Suppressor macrophage (primary cell): Measurements from ENCODE around the gene RAET1G.
"Not testable (repeated sequence)": the region's sequence is repeated elsewhere in the genome, so short reads cannot be mapped to it uniquely, and the experiment has no call there.

Experiments used
- DNase-seq, 4 experiments: peaks; one replicate each; pipeline ENCODE4 v3.0.0-alpha.2; 2020 to 2022
- total RNA-seq, 17 experiments: gene quantifications; one replicate each; lab custom pipeline; 2026; ENCODE audit warnings: mixed read lengths in 6 of 17, inconsistent platforms in 3 of 17; lab: John Stamatoyannopoulos, UW

RAET1G gene, protein sequence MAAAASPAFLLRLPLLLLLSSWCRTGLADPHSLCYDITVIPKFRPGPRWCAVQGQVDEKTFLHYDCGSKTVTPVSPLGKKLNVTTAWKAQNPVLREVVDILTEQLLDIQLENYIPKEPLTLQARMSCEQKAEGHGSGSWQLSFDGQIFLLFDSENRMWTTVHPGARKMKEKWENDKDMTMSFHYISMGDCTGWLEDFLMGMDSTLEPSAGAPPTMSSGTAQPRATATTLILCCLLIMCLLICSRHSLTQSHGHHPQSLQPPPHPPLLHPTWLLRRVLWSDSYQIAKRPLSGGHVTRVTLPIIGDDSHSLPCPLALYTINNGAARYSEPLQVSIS
- 0 to 0.66 (median 0) reads per million in 17 experiments for total RNA-seq

DNA sequence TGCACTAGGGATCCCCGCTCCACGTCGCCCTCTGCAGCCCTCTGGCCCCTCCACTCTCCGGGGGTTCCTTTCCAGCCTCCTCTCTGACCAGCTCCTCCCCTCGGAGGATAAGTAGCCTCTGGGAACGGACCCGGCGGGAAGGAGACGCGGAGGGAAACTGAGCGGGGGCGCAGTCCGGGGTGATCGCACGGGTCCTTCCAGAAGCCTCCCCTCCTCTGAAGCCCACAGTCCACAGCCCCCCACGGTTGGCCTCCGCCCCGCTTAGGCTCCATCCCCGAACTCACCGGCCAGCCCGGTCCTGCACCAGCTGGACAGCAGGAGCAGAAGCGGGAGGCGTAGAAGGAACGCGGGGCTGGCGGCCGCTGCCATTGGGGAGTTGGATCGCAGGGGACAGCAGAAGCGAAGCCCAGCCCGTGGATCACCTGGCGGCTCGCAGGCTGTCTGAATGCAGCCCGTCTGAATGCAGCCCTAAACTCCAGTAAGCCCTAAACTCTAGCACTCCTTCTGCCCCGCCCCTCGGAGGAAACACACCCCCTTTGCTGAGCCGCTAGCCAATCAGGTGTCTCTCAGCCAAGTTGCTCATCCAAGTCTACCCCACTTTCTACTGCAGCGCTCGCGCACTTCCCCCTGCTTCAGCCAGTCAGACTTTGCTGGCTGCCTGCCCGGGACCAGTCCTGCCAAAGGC, at the start of gene RAET1G:
RAET1G (minus strand) TSS at position 480 of the 685 bp plus-strand sequence; CDS start at position 369, 111 bp downstream.
- peak; percentile 78 to 87 (median 86) for DNase-seq

- DNase-seq, result no peak
These were observed 46.7 kb upstream of the RAET1G start for GRCh38 chr6:149969635-149970034.

DNA sequence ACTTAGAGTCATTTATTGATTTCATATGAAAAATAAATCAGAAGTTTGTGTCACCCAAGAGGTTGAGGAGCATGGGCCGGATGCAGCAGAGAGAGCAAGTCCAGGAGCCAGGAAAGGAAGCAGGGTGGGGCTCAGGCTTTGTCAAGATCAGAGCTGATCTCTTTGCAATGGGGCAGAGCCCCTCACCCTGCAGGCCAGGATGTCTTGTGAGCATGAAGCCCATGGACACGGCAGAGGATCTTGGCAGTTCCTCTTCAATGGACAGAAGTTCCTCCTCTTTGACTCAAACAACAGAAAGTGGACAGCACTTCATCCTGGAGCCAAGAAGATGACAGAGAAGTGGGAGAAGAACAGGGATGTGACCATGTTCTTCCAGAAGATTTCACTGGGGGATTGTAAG, 46.0 kb upstream of the RAET1G start:
- peak in 2 of 4 experiments; percentile 10 to 16 for DNase-seq

DNA sequence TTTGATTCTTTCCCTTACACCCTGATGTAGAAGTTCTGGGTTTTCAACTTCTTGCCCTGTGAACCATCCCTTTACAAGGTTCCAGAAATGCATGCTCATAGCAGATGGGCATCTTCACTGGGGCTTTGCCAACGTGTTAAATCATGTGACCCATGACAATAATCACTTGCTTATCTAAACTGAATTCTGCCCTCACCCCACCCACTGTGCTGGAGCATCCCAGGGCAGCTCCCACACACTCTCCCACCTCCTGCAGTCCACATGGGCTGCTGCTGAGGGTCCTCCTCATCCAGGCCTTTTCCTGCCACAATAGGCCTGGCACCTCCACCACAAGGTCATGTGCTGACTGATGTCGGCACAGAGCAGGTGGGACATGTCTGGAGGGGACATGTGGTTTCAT, 45.1 kb upstream of the RAET1G start:
- DNase-seq, result not testable (repeated sequence)

DNA sequence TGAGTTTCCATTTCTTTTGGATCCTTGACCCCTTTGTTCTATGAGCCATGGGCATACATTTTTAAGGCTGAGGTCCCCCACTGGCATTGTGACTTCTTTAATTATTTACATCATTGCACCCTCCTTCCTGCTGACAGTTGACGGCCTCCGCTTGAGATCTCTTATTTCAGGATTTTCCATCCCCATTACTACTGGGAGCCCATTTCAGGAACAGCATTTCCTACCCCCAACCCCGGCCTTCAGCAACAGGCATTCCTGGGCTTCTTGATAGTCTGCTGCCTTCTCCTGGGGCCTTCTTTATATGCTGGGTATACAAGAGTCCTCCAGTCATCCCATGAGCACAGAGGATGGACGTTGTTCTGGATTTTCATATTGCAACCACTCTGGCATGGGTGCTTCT, 44.7 kb upstream of the RAET1G start:
- DNase-seq, result no peak

GRCh38 chr6:149966319-149966718, 43.4 kb upstream of the RAET1G start:
- DNase-seq, result not testable (repeated sequence)

GRCh38 chr6:149965194-149966020, 42.5 kb upstream of the RAET1G start:
- peak; percentile 25 to 61 (median 40) for DNase-seq

- peak in 3 of 4 experiments; percentile 10 to 44 (median 33) for DNase-seq
These were observed 41.6 kb upstream of the RAET1G start for GRCh38 chr6:149964308-149965193.

- DNase-seq, result peak; percentile 87 to 96 (median 91)
These were observed 40.8 kb upstream of the RAET1G start, which contains the start of gene ULBP1 for GRCh38 chr6:149963462-149964307. ULBP1 (plus strand) TSS chr6:149963943; CDS start chr6:149964050, 107 bp downstream.

- no peak for DNase-seq
These were observed 40.2 kb upstream of the RAET1G start for GRCh38 chr6:149963212-149963461.

DNA sequence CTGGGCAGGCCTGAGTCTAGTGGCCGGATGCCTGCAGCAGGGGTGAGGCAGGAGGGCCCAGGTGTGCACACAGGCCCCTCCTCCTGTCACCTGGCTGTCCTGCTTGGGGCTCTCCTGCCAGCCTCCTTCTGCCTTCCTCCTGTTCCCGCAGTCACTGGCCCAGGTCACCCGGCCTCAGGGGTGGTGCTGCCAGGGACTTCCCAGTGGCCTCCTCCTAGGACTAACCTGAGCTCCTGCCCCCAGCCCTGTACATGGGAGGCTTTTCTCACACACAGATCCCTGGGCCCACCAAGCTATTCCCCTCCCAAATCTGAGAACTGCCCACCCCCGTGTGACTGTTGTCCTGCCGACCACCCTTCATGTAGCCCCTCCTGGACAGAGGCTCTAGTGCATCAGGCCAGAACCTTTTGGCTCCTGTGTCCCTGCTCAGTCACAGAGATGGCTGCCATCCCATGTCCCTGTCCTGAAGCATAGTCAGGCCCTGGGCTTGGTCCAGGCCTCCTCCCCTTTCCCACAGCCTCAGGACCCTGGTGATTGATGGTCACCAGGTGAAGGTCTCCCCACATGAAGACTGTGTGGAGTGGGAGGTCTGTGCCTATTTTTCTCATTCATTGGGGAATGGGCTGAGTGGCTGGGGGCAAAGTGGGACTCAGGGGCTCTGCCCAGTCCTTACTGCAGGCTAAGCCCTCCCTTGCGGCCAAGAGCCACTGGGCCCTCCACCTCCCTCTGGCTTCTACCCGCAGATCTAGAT, 39.7 kb upstream of the RAET1G start:
- DNase-seq, result no peak

- DNase-seq, result peak in 2 of 4 experiments; percentile 15 to 22
These were observed 39.0 kb upstream of the RAET1G start for GRCh38 chr6:149961728-149962425.

- DNase-seq, result no peak
These were observed 37.6 kb upstream of the RAET1G start for GRCh38 chr6:149960488-149960887.

DNA sequence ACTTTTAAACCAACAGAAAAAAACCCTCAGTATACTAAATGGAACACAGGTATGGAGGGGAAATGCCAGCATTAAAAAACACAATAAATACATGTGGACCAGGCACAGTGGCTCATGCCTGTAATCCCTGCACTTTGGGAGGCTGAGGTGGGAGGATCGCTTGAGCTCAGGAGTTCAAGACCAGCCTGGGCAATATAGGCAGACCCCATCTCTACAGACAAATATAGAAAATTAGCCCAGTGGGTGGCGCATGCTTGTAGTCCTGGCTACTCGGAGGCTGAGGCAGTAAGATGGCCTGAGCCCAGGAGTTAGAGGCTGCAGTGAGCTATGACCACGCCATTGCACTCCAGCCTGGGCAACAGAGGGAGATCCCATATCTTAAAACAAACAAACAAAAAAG, 36.9 kb upstream of the RAET1G start:
- not testable (repeated sequence) for DNase-seq

DNA sequence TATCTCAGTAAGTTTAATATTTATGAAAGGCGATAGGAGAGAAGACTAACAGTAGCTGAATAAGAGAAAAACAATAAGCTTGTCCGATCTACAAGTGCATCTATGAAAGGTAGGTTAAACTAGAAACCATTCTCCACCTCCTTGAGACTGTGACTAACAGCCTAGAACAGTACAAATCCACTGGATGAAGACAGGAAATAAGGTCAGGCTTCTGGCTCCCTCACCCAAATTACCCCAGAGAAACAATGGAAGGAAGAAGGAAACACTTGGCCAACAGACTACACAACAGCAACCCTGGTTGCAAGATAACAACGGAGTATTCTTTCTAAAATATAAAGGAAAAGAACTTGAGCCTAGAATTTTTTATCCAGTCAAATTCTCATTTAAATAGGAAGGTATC, 35.2 kb upstream of the RAET1G start:
- not testable (repeated sequence) for DNase-seq

GRCh38 chr6:149955654-149956317, 32.9 kb upstream of the RAET1G start:
- not testable (repeated sequence) for DNase-seq

DNA sequence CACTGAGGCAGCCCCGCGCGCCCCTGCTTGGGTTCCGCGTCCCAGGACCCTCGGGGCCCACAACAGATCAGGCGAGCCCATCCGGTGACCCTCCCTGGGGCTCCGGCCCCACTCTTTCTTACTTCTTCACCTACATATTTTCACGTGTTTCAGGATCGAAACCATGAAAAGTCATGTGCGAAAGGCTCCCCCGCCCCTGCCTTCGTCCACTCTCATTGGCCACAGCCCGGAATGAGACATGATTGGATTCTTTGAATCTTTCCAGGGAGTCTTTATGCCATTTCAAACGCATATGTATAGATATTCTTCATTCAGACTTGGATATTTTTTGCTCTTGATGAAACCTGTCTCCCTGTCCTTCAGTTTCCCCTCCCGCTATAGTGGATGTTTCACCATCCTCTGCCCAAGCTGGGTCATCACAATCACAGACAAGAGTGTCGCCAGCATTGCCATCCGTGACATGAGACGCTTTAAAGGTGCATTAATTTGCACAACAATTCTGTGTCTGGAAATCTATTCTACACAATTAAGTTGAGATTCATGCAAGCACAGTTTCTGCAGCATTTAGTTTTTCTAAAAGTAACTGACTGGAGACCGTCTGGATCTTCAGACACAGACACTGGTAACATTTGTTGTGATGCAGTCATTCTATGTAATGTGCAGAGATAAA, 32.2 kb upstream of the RAET1G start:
- not testable (repeated sequence) for DNase-seq

DNA sequence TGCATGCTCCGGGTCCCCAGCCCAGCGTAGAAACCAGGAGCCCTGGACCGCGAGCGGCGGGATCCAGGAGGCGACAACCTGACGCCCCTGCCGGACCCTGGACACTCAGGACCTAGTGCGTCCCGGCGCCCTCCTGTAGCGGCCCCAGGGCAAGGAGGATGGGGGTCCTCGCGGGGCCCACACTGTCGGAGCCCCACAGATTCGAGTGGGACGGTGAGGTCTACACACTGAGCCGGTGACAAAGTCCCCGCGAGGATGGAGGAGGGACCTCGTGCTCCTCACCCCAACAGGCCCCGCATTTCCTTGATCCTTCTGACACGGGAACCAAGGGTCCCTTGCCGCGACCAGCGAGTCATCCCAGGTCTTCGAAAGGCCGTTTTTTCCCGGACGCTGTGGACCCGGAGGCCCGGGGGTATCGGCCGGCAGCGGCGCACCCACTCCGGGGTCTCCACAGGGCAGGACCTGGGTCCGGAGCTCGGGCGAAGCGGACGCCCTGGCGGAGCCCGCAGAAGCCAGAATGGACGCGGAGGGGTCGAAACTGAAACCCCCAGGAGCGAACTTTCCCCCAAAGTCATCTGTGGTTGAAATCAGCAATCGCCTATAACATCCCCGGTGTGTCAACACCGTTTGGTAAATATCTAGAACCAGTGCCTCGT, 31.5 kb upstream of the RAET1G start:
- not testable (repeated sequence) for DNase-seq
